ENCODE measurements around the gene AP5S1.
"Not testable (repeated sequence)": the region's sequence is repeated elsewhere in the genome, so short reads cannot be mapped to it uniquely, and the experiment has no call there.

AP5S1 gene

DNA sequence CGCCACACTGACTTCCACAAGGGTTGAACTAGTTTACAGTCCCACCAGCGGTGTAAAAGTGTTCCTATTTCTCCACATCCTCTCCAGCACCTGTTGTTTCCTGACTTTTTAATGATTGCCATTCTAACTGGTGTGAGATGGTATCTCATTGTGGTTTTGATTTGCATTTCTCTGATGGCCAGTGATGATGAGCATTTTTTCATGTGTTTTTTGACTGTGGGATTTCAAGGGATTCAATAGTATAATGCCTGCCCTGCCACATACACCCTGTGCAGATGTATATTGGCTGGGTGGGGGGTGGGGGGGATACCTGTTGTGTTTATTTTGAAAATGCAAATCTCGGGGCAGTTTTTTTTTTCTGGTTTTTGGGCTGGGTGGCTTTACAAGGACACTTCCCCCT is 26.2 kb upstream of the AP5S1 start:
- not testable (repeated sequence) for DNase-seq (ENCODE audit: low spot score)

DNA sequence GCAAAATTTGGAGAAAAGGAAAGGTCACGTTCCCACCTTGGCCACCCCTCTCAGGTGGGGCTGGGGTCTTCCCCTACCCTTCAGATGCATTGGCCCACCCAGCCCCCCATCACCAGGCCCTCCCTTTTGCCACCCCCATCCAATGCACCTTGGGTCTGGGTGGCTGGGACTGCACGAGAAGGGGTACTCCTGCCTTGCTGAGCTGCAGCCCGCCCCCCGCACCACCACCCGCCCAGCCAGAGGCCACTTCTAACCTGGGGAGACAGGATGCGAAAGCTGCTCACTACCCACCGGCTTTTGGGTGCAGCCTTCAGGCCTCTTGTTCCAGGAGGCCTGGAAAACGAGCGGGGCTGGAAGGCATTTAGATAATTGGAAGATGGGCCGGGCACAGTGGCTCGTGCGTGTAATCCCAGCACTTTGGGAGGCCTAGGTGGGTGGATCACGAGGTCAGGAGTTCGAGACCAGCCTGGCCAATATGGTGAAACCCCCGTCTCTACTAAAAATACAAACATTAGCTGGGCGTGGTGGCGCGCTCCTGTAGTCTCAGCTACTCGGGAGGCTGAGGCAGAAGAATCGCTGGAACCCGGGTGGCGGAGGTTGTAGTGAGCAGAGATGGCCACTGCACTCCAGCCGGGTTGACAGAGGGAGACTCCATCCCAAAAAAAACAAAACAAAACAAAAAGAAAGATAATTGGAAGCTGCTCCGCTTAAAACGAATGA is 25.5 kb upstream of the AP5S1 start:
- DNase-seq (ENCODE audit: low spot score) = no peak

DNA sequence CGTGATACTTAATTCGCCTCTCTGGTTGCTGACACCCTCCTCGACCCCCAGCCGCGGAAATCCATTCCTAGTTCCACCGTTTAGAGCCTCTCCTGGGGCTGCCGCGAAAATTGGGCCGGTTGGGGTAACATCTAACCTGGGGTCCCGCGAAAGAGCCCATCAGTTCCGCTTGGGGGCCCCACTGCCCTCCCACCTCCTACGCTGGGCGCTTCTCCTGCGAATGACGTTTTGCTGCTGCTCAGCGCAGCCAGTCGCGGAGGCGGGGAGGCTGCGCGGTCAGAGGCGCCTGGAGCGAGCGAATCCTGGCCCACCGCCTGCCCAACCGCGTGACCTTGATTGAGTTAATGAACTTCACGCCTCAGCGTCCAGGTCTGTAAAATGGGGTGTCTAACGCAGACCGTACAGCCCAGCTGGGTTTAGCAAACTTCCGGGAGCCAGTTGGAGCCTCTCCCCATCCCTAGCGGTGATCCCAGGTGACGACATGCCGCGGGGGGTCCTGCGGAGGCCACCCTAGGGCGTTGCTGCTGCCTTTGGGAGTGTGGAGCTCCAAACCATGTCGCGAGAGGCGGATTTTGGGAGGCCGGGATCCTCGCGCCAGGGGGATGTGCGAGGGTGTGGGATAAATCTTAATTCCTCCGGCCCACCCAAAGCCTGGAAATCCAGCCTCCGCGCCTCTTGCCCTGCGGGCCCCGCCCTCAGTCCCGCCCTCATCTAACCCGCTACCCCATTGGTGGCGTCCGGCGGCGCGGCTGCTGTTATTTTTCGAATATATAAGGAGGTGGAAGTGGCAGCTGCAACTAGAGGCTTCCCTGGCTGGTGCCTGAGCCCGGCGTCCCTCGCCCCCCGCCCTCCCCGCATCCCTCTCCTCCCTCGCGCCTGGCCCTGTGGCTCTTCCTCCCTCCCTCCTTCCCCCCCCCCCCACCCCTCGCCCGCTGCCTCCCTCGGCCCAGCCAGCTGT is 24.6 kb upstream of the AP5S1 start, which contains the start of gene CDC25B:
CDC25B (plus strand) TSS at position 800 of the 958 bp plus-strand sequence. CDS start 222 bp downstream, outside the sequence.
- peak; percentile 95 for DNase-seq (ENCODE audit: low spot score)

DNA sequence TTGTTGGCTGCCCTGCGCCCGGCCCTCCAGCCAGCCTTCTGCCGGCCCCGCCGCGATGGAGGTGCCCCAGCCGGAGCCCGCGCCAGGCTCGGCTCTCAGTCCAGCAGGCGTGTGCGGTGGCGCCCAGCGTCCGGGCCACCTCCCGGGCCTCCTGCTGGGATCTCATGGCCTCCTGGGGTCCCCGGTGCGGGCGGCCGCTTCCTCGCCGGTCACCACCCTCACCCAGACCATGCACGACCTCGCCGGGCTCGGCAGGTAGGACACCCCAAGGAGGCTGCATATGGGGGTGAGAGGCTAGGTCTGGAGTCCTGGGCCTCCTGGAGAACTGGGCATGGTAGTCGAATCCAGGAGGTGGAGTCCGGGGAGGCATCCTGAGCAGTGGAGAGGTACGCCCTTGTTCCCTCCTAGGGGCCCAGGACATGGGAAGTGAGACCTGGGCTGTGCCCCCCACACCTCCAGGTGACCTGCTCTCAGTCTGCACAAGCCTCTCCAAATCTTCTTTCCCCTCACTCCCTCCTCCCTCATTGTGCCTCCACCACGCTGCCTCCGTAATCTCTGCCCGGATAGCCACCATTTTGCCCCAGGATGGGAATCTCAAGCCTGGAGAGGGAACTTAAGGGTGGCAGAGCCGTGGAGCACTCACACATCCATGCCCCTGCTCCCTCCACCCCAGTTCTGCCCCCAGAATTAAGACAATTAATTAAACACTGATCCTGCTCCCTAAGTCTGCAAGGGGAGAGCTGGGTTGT is 23.7 kb upstream of the AP5S1 start:
- DNase-seq (ENCODE audit: low spot score) = no peak

DNA sequence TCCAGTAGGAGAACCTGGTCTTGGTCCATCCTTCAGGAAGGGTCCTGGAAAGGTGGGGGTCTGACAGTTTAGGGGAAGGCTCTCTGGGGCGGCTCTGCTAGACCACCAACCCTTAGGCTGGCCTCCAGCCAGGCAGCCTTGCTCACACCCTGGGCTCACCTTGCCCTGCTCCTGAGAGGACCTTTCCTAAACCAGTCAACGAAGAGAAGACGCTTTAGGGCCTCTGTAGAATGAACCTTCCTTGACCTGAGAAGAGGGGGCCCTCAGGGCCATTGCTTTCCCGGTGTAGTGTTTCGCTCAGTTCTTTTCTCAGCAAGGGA is 23.2 kb upstream of the AP5S1 start:
- DNase-seq (ENCODE audit: low spot score) = no peak

DNA sequence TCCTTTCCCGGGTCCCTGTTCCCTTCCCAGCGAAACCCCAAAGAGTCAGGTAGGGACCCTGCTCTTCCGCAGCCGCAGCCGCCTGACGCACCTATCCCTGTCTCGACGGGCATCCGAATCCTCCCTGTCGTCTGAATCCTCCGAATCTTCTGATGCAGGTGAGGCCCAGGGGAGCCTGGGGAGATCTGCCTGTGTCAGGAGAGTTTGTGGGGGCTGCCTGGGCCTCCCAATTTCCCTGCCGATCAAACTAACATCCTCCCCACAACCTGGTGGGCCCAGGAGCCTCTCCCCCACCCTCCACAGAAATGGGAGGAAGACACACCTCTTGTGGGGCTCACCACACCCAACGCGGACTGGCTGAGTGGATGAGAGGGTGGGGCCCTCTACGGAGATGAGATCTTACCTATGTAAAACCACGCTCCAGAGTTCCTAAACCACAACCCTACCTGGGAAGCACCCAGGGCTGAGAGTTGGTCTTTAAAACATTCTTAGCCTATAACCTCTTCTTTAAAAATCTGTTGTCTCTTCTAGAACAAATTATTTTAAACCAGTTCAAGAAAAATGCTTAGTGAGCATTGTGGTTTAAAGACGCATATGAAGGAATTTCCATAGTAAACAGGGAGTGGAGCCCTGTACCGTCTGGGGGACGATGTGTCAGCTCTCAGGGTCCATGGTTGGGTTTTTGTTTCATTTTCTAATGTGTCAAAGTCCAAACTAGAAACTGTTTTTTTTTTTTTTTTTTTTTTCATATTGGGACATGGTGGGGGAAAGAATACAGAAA is 22.6 kb upstream of the AP5S1 start:
- DNase-seq (ENCODE audit: low spot score) = no peak

DNA sequence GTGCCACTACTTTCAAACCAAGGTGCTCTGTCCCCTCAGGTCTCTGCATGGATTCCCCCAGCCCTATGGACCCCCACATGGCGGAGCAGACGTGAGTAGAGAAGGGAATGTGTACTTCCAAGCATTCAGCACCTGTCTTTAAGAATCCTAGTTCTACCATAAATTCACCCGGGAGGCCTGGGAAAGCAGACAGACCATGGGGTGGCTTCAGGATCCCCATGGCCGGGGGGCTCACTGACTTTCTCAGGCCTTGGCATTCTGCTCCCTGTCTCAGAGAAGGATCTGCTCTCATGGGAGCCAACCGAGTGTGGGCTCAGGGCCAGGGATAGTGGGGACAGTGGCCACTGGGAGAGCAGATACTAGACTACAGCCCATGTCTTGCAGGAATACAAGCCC is 22.0 kb upstream of the AP5S1 start:
- no peak for DNase-seq (ENCODE audit: low spot score)

DNA sequence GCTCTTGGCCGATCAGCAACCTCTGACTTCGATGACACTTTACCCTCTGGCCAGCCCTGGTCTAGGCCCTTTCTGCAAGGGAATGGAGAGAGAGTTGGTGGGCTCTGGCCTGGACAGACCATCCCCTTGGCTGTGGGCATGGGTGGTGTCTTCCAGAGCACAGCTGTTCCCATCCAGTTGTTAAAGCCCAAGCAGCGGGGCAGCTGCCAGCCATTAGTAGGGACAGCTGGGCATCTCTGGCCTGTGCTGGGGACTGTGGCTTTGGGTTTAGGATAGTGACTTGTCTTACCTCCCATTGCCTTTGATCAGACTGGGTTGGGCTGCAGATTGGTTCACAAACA is 21.5 kb upstream of the AP5S1 start:
- DNase-seq (ENCODE audit: low spot score) = no peak

DNA sequence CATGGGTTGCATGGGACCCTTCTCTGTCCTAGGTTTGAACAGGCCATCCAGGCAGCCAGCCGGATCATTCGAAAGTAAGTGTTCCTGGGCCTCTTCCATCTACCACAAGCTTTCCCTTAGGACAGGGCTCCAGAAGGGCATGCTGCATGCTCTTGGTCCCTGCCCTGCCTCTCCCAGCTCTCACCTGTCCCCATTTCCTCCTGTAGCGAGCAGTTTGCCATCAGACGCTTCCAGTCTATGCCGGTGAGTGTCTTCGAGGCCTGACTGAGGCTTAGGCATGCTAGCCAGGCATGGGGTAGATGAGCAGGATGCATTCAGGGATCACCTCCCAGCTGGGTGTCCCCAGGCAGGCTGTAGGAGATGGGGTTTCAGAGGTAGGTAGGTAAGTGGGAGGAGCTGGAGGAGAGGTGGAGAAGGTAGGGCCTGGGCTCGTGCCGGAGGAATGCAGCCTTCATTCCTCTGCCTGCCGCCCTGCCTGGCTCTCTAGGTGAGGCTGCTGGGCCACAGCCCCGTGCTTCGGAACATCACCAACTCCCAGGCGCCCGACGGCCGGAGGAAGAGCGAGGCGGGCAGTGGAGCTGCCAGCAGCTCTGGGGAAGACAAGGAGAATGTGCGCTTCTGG is 20.0 kb upstream of the AP5S1 start:
- no peak for DNase-seq (ENCODE audit: low spot score)

DNA sequence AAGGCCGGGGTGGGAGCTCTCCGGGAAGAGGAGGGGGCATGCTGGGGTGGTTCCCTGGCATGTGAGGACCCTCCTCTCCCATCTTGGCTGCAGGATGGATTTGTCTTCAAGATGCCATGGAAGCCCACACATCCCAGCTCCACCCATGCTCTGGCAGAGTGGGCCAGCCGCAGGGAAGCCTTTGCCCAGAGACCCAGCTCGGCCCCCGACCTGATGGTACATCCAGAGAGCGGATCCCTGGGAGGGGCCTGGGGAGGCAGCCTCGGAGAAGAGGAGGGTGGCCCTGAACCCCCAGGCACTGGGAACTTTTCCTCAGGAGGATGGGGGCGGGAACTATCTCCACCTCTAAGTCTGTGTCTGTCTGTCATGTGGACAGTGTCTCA is 19.5 kb upstream of the AP5S1 start:
- DNase-seq (ENCODE audit: low spot score) = no peak

DNA sequence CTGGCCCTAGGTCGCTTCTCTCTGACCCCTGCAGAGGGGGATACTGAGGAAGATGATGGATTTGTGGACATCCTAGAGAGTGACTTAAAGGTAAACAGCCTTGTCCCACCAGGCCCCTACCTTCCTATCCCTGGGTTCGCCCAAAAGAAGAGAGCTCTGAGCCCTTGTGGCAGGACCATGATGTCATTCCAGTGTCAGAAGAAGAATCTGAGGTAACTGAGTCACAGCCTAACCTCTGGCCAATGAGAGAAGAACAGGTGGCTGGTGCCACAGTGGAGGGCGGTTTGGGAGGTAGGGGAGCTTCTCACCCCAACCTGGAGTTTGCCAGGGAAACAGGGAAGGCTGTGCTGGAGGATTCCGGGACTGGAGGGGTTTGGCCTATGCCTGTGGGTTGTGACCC is 19.0 kb upstream of the AP5S1 start:
- DNase-seq (ENCODE audit: low spot score) = no peak

DNA sequence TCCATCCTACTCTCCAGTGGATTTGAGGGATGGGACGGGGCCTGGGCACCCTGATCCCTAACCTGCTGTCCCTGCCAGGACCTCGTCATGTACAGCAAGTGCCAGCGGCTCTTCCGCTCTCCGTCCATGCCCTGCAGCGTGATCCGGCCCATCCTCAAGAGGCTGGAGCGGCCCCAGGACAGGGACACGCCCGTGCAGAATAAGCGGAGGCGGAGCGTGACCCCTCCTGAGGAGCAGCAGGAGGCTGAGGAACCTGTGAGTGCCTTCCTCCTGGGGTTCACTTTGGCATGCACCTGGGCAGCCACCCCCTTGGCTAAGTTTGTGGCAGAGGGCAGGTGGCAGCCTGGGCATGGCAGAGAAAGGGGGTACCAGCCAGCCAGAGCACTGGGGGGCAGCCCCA is 18.5 kb upstream of the AP5S1 start:
- DNase-seq (ENCODE audit: low spot score) = no peak

DNA sequence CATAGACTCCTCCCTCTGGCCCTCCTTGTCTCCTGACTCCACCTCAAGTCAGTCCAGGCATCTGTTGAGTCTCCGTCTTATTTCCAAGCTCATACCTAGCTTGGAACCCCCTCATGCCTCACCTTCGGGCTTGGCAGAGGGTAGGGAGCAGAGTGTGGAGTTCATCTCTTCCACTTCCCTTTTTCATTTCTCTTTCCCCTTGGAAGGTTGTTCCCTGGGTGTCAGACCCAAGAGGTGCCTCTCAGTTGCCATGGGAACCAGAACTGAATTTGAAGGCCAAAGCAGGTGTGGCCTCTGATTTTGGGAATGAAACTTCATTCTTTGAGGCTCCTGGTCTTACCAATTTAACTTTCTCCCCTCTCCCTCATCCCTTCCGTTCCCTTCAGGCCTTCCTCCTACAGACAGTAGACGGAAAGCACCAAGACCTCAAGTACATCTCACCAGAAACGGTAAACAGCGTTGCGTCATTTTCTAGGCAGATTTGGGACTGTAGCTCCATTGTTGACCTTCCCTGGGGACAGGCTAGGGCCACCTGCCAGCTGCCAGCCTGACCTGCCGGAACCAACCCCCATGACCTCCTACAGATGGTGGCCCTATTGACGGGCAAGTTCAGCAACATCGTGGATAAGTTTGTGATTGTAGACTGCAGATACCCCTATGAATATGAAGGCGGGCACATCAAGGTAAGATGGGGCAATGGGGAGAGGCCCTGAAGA is 17.7 kb upstream of the AP5S1 start:
- no peak for DNase-seq (ENCODE audit: low spot score)

DNA sequence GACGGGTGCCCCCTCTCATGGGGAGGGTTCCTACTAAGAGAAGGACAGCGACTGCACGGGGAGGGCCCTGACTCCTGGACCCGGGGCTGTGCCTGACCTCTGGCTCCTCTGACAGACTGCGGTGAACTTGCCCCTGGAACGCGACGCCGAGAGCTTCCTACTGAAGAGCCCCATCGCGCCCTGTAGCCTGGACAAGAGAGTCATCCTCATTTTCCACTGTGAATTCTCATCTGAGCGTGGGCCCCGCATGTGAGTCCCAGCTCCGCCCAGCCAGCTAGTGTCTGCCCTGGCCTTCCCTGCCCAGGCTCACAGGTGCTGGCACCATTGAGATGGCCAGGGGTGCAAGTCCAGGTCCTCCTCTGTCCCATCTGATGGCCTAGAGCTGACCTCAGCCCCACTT is 17.1 kb upstream of the AP5S1 start:
- no peak for DNase-seq (ENCODE audit: low spot score)

DNA sequence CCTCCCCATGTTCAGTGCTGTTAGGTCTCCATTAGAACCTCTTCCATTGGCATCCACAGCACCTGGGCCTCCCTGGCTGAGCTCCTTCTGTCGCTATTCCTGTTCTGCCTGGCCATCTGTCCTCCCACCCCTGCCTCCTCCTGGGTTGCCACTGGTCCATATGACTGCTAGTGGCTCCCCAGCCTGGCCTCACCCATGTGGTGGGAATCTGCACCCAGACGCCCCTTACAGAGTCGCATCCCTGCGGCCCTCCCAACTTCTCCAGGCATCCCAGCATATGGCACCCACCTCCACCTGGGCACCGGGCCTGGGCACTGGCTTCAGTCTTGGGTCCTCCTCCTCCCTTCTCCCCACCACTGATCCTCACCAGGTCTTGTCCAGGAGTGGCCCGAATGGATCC is 16.5 kb upstream of the AP5S1 start:
- DNase-seq (ENCODE audit: low spot score) = no peak

DNA sequence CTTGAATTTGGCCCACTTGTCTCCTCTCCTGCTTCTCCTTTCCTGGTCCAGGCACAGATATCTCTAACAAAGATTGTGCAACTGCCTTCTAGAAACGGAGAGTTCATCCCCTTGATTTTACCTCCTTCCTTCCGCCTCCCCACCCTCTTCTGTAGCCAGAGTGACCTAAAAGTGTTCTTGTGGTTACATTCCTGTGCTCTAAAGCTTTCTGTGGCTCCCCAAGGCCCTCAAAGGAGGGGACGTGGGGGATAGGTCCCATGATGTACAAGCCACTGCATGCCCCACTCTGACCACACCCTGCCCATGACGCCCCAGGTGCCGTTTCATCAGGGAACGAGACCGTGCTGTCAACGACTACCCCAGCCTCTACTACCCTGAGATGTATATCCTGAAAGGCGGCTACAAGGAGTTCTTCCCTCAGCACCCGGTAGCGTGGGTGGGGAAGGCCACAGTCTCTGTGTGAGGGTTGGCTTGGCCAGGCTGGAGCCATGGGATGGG is 16.0 kb upstream of the AP5S1 start:
- no peak for DNase-seq (ENCODE audit: low spot score)

DNA sequence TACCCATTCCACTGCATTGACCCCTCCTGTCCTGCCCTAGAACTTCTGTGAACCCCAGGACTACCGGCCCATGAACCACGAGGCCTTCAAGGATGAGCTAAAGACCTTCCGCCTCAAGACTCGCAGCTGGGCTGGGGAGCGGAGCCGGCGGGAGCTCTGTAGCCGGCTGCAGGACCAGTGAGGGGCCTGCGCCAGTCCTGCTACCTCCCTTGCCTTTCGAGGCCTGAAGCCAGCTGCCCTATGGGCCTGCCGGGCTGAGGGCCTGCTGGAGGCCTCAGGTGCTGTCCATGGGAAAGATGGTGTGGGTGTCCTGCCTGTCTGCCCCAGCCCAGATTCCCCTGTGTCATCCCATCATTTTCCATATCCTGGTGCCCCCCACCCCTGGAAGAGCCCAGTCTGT is 15.6 kb upstream of the AP5S1 start:
- no peak for DNase-seq (ENCODE audit: low spot score)

DNA sequence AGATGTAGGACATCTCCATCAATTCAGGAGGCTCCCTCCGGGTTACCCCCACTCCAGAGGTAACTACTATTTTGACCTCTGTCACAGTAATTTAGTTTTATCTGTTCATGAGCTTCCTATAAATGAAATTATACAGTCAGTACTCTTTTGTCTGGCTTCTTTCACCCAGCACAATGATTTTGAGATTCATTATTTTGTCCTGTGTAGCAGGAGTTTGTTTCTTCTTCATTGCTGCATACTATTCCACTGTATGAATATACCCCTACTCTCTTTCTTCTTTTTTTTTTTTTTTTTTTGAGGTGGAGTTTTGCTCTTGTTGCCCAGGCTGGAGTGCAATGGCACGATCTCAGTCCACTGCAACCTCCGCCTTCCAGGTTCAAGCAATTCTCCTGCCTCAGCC is 11.8 kb upstream of the AP5S1 start:
- DNase-seq (ENCODE audit: low spot score) = no peak

DNA sequence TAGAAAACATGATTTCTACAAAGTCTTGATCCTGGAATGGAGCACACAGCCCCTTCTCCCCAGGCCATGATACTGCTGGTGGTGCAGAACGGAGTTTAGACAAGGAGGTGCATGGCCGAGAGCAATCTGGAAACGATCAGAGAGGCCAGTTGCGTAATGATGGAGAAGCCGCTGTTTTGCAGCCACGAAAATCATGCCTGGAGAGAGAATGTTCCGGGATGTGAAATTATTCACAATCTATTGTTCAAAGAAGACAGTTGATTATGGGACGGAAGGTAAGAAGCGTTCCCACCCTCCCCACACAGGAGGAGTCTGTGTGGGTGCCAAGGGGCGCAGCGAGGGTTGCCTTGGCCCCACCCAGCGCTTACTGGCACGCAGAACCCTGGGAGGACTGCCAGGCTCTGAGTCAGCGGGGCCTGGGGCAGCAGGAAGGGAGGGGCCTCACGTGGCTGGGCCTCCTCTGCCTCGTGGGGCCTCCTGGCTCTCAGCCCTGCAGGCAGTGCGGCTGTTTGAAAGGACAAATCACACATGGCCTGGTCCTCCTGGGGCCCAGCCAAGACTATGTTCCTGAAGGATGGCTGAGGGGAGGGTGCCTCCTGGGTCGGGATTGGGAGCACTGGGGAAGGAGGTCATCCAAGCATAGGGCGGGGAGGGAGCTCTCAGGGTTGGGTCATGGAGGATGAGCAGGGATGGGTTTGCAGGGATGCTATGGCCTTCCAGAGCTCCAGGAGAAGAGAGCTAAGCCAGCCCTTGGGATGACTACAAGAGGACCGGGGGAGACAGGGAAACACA is 8.7 kb upstream of the AP5S1 start:
- peak; percentile 95 for DNase-seq (ENCODE audit: low spot score)

DNA sequence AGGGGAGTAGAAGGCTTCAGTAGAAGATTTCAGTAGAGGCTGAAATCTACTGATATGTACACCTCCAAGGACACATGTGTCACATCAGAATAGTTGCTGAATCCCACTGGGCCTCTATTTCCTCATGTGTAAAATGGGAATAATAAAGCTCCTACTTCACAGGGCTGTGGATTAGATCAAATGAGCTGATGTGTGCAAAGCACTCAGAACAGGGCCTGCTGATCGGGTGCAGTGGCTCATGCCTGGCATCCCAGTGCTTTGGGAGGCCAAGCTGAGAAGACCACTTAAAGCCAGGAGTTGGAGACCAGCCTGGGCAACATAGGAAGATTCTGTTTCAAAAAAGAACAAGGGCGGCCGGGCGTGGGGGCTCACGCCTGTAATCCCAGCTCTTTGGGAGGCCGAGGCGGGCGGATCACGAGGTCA is 8.1 kb upstream of the AP5S1 start:
- no peak for DNase-seq (ENCODE audit: low spot score)
